HCT116 (cell line): Measurements from ENCODE around the gene ARF1. TPM values are rescaled to one million over a fixed set of nuclear protein-coding genes. Genes with fewer than 3 reads are reported as not detected.

Experiments used
- ATAC-seq: fragments of 200-7000 bp; cut with Tn5 transposase; 2 replicates; pipeline ENCODE4 v1.9.1; 2020; ENCODE audit warnings: mild to moderate bottlenecking, moderate library complexity
- BruUV-seq: library from RNA; stranded (reverse); fragments of 400-500 nt; replicated peaks from 2 replicates; lab custom pipeline; 2021; lab: Mats Ljungman, UMichigan
- CTCF ChIA-PET: fragments of 300-600 bp; sonication (Branson Sonifier 250); formaldehyde crosslinking; loops from one replicate; lab custom pipeline; 2021; ENCODE audit warnings: antibody characterized with exemption; lab: Charles Lee
- POLR2A ChIA-PET: fragments of 300-600, 350-600 bp; sonication (Branson Sonifier 250); formaldehyde crosslinking; loops from one replicate; lab custom pipeline; 2021; ENCODE audit warnings: antibody characterized with exemption; lab: Charles Lee
- RAD21 ChIA-PET, 2 experiments: fragments of 300-600 bp; sonication (Branson Sonifier 250); formaldehyde crosslinking; loops; one replicate each; lab custom pipeline; 2023; ENCODE audit warnings: low total read pairs in 2 of 2; ENCODE audit not compliant: uncharacterized antibody in 2 of 2, unreplicated experiment in 2 of 2, low non-redundant PET in 1 of 2; lab: Charles Lee
- DNase-seq: peaks from one replicate; pipeline ENCODE4 v3.0.0-alpha.2; 2010; ENCODE audit warnings: low read depth, low spot score
- H2AFZ ChIP-seq: fragments of 200-600 bp; shearing (Covaris generic), sonication (generic); 2 replicates; pipeline ENCODE4 v1.6.1; 2017; ENCODE audit warnings: low read depth, mixed run types, mixed read lengths, antibody characterized with exemption, low read length; ENCODE audit not compliant: poor library complexity, severe bottlenecking
- H3K27ac ChIP-seq: 2 replicates; pipeline ENCODE4 v1.5.1; 2012; ENCODE audit warnings: low read depth, low read length
- H3K27me3 ChIP-seq: fragments of 200-600 bp; sonication (generic); 2 replicates; pipeline ENCODE4 v1.6.1; 2016; ENCODE audit warnings: mixed run types, low read length, mixed read lengths; ENCODE audit not compliant: insufficient read depth
- H3K36me3 ChIP-seq, 2 experiments: fragments of 200-500 bp in 1 of 2; fragments of 200-600 bp in 1 of 2; sonication (Bioruptor generic) in 1 of 2; sonication (generic) in 1 of 2; 2 replicates each; pipeline versions ENCODE4 v1.5.1 to v1.6.1; 2014 to 2016; ENCODE audit warnings: low read length in 2 of 2, inconsistent platforms in 1 of 2, mixed read lengths in 1 of 2, mixed run types in 1 of 2; ENCODE audit not compliant: insufficient read depth in 2 of 2, control insufficient read depth in 1 of 2
- H3K4me1 ChIP-seq, 2 experiments: fragments of 200-600 bp in 1 of 2; sonication (generic) in 1 of 2; 2 replicates each; pipeline versions ENCODE4 v1.5.1 to v1.6.1; 2012 to 2017; ENCODE audit warnings: low read length in 2 of 2, inconsistent platforms in 1 of 2, mild to moderate bottlenecking in 1 of 2, mixed read lengths in 1 of 2, mixed run types in 1 of 2, moderate library complexity in 1 of 2; ENCODE audit not compliant: insufficient read depth in 2 of 2, control insufficient read depth in 1 of 2
- H3K4me2 ChIP-seq: fragments of 200-600 bp; sonication (generic); 2 replicates; pipeline ENCODE4 v1.6.1; 2017; ENCODE audit warnings: mixed run types, low read length, mixed read lengths
- H3K4me3 ChIP-seq, 2 experiments: fragments of 200-600 bp in 1 of 2; sonication (generic) in 1 of 2; replicated peaks in 1 of 2; 2 replicates each; pipeline ENCODE4 v1.5.1; 2011 to 2016; ENCODE audit warnings: low read length in 2 of 2, control low read depth in 1 of 2, low read depth in 1 of 2, mild to moderate bottlenecking in 1 of 2, mixed read lengths in 1 of 2, mixed run types in 1 of 2
- H3K79me2 ChIP-seq: fragments of 200-600 bp; sonication (generic); 2 replicates; pipeline ENCODE4 v1.6.1; 2017; ENCODE audit warnings: mild to moderate bottlenecking, mixed run types, low read length, moderate library complexity, mixed read lengths; ENCODE audit not compliant: insufficient read depth
- H3K9ac ChIP-seq: fragments of 200-600 bp; sonication (generic); 2 replicates; pipeline ENCODE4 v1.6.1; 2016; ENCODE audit warnings: low read length, mixed read lengths
- H3K9me2 ChIP-seq: fragments of 200-600 bp; sonication (generic), shearing (Covaris generic); 2 replicates; pipeline ENCODE4 v1.6.1; 2017; ENCODE audit warnings: mixed run types, mild to moderate bottlenecking, moderate library complexity; ENCODE audit not compliant: insufficient read depth
- H3K9me3 ChIP-seq, 2 experiments: fragments of 200-500 bp in 1 of 2; fragments of 200-600 bp in 1 of 2; sonication (Bioruptor generic) in 1 of 2; sonication (generic) in 1 of 2; 2 replicates each; pipeline ENCODE4 v1.6.1; 2014 to 2017; ENCODE audit warnings: low read length in 2 of 2, mixed read lengths in 2 of 2, inconsistent platforms in 1 of 2, low read depth in 1 of 2, mild to moderate bottlenecking in 1 of 2, mixed run types in 1 of 2, moderate library complexity in 1 of 2; ENCODE audit not compliant: control insufficient read depth in 1 of 2, insufficient read depth in 1 of 2
- H4K20me1 ChIP-seq: fragments of 200-600 bp; sonication (generic), shearing (Covaris generic); 2 replicates; pipeline ENCODE4 v1.6.1; 2017; ENCODE audit warnings: mixed run types, mild to moderate bottlenecking, moderate library complexity; ENCODE audit not compliant: insufficient read depth
- ATF3 ChIP-seq: IDR thresholded peaks from 2 replicates; pipeline ENCODE4 v1.6.1; 2012
- CBX3 ChIP-seq: IDR thresholded peaks from 2 replicates; pipeline ENCODE4 v1.6.1; 2012; ENCODE audit warnings: low read depth
- CEBPB ChIP-seq: IDR thresholded peaks from 2 replicates; pipeline ENCODE4 v1.6.1; 2012; ENCODE audit warnings: low read depth
- EZH2 ChIP-seq: fragments of 200-600 bp; sonication (generic); IDR thresholded peaks from 2 replicates; pipeline ENCODE4 v1.6.1; 2017; ENCODE audit warnings: antibody characterized with exemption, mixed run types
- EZH2phosphoT487 ChIP-seq: fragments of 200-600 bp; IDR thresholded peaks from 2 replicates; pipeline ENCODE4 v1.6.1; 2018; ENCODE audit warnings: antibody characterized with exemption, borderline replicate concordance
- JUND ChIP-seq: IDR thresholded peaks from 2 replicates; pipeline ENCODE4 v1.6.1; 2012
- MAX ChIP-seq: IDR thresholded peaks from 2 replicates; pipeline ENCODE4 v1.6.1; 2012
- POLR2A ChIP-seq: IDR thresholded peaks from 2 replicates; pipeline ENCODE4 v1.7.0; 2011; ENCODE audit warnings: borderline replicate concordance; ENCODE audit not compliant: insufficient read depth, insufficient read length; ENCODE audit errors: extremely low read depth
- POLR2AphosphoS5 ChIP-seq: IDR thresholded peaks from 2 replicates; pipeline ENCODE4 v1.6.1; 2011; ENCODE audit warnings: mild to moderate bottlenecking, low read depth, low read length, moderate library complexity
- RAD21 ChIP-seq: IDR thresholded peaks from 2 replicates; pipeline ENCODE4 v1.6.1; 2012; ENCODE audit warnings: low read depth, mild to moderate bottlenecking
- REST ChIP-seq: IDR thresholded peaks from 2 replicates; pipeline ENCODE4 v1.6.1; 2012; ENCODE audit warnings: low read depth
- SIN3A ChIP-seq: IDR thresholded peaks from 2 replicates; pipeline ENCODE4 v1.6.1; 2012; ENCODE audit warnings: low read depth
- TCF7L2 ChIP-seq: IDR thresholded peaks from 2 replicates; pipeline ENCODE4 v1.7.0; 2011; ENCODE audit warnings: borderline replicate concordance, inconsistent platforms; ENCODE audit not compliant: insufficient read depth, insufficient read length; ENCODE audit errors: extremely low read depth
- YY1 ChIP-seq: IDR thresholded peaks from 2 replicates; pipeline ENCODE4 v1.6.1; 2011; ENCODE audit warnings: low read length, low read depth, moderate library complexity, mild to moderate bottlenecking; ENCODE audit not compliant: insufficient replicate concordance; ENCODE audit errors: extremely low read depth
- ZBTB33 ChIP-seq: IDR thresholded peaks from 2 replicates; pipeline ENCODE4 v1.6.1; 2011; ENCODE audit warnings: mild to moderate bottlenecking, low read length, moderate library complexity; ENCODE audit not compliant: insufficient replicate concordance; ENCODE audit errors: extremely low read depth
- ZFX ChIP-seq: fragments of 450-650 bp; IDR thresholded peaks from 2 replicates; pipeline ENCODE4 v1.6.1; 2017
- ZNF274 ChIP-seq: fragments of 200-500 bp; sonication (Bioruptor generic); IDR thresholded peaks from 2 replicates; pipeline ENCODE4 v1.6.1; 2014; ENCODE audit warnings: mild to moderate bottlenecking, low read depth, low read length, inconsistent platforms
- intact Hi-C: fragments of 100-400 bp; cut with micrococcal nuclease; formaldehyde crosslinking; loops from 2 replicates; pipeline ENCODE4 v1.10.0; 2022
- total RNA-seq: library from RNA; stranded (reverse); gene quantifications from one replicate; pipeline ENCODE4 v1.2.1, GENCODE V29; 2021; ENCODE audit not compliant: unreplicated experiment

The ARF1 gene
- total RNA-seq, 1 experiment from 2014 or later: 394 TPM

- no peaks in the 10 kb centered on the region for H3K4me1 ChIP-seq
- no peaks in the 10 kb centered on the region for H3K9me2 ChIP-seq
- H3K36me3 ChIP-seq: no peaks in the 10 kb centered on the region
- POLR2A ChIA-PET: no interaction called here
- intact Hi-C loops: no loop called here
- no peaks in the 10 kb centered on the region for H3K9me3 ChIP-seq
- H3K4me2 ChIP-seq: no peak overlapping the region
- no peaks in the 10 kb centered on the region for H3K27me3 ChIP-seq
- H3K27ac ChIP-seq: no peak overlapping the region
- CTCF ChIA-PET: no interaction called here
- H3K79me2 ChIP-seq: no peaks in the 10 kb centered on the region
- no peaks in the 10 kb centered on the region for H4K20me1 ChIP-seq
- DNase-seq (no peak), ATAC-seq (no peak)
- no peak overlapping the region for H3K4me3 ChIP-seq
- RAD21 ChIA-PET: no interaction called here
- no peak for TF ChIP-seq TCF7L2
- TF ChIP-seq CEBPB: no peak
- no peak for TF ChIP-seq ZFX
- TF ChIP-seq JUND: no peak
- TF ChIP-seq MAX: no peak
- no peak for TF ChIP-seq CBX3
- TF ChIP-seq SIN3A: no peak
- TF ChIP-seq RAD21: no peak
- no peak for TF ChIP-seq POLR2AphosphoS5
- no peak for TF ChIP-seq YY1
- TF ChIP-seq EZH2: no peak
- TF ChIP-seq ZNF274: no peak
- no peak for TF ChIP-seq POLR2A
- no peak for TF ChIP-seq ZBTB33
- no peak for TF ChIP-seq EZH2phosphoT487
- no peak for TF ChIP-seq ATF3
- no peak for TF ChIP-seq REST
- H3K9ac ChIP-seq: no peak overlapping the region
- no TSS peak for BruUV-seq
- H2AFZ ChIP-seq: no peak overlapping the region
Measured at GRCh38 chr1:228038387-228039005, 44.0 kb upstream of the ARF1 start.
